Loucy (cell line): ENCODE data around the gene PKP4.

ENCODE experiments used
- H2AFZ ChIP-seq: fragments of 200-600 bp; sonication (generic); 2 replicates; pipeline ENCODE4 v1.6.0; 2016; ENCODE audit warnings: antibody characterized with exemption, mild to moderate bottlenecking, low read length, moderate library complexity
- H3F3A ChIP-seq: fragments of 200-600 bp; 2 replicates; pipeline ENCODE4 v1.6.0; 2016; ENCODE audit warnings: antibody characterized with exemption, low read depth, mild to moderate bottlenecking
- H3K27me3 ChIP-seq: fragments of 200-600 bp; sonication (generic); 2 replicates; pipeline ENCODE4 v1.6.1; 2014; ENCODE audit warnings: low read length, mild to moderate bottlenecking; ENCODE audit not compliant: insufficient read depth, poor library complexity, severe bottlenecking
- H3K36me3 ChIP-seq: fragments of 200-600 bp; sonication (generic); 2 replicates; pipeline ENCODE4 v1.6.1; 2016; ENCODE audit warnings: low read length; ENCODE audit not compliant: insufficient read depth
- H3K4me1 ChIP-seq: fragments of 200-600 bp; sonication (generic); 2 replicates; pipeline ENCODE4 v1.5.1; 2014; ENCODE audit warnings: low read length, mild to moderate bottlenecking; ENCODE audit not compliant: insufficient read depth, poor library complexity, severe bottlenecking
- H3K4me2 ChIP-seq: fragments of 200-600 bp; sonication (generic); 2 replicates; pipeline ENCODE4 v1.6.0; 2014; ENCODE audit warnings: antibody characterized with exemption, low read length, low read depth, mild to moderate bottlenecking; ENCODE audit not compliant: poor library complexity, severe bottlenecking
- H3K4me3 ChIP-seq: fragments of 200-600 bp; sonication (generic); 2 replicates; pipeline ENCODE4 v1.5.1; 2014; ENCODE audit warnings: low read length, mild to moderate bottlenecking, mixed read lengths; ENCODE audit not compliant: poor library complexity, severe bottlenecking
- H3K79me2 ChIP-seq: fragments of 200-600 bp; sonication (generic); 2 replicates; pipeline ENCODE4 v1.6.1; 2014; ENCODE audit warnings: low read length; ENCODE audit not compliant: insufficient read depth
- H3K9ac ChIP-seq: fragments of 200-600 bp; sonication (generic); 2 replicates; pipeline ENCODE4 v1.6.0; 2014; ENCODE audit warnings: mild to moderate bottlenecking, low read depth, low read length, moderate library complexity; ENCODE audit not compliant: poor library complexity, severe bottlenecking
- H3K9me2 ChIP-seq: fragments of 200-600 bp; sonication (generic); replicated peaks from 2 replicates; pipeline ENCODE4 v1.6.1; 2016; ENCODE audit warnings: low read depth, low read length, mixed read lengths
- H3K9me3 ChIP-seq: fragments of 200-600 bp; sonication (generic); 2 replicates; pipeline ENCODE4 v1.6.1; 2014; ENCODE audit warnings: mild to moderate bottlenecking, antibody characterized with exemption, low read length, low read depth; ENCODE audit not compliant: insufficient read depth
- H4K20me1 ChIP-seq: fragments of 200-600 bp; sonication (generic); 2 replicates; pipeline ENCODE4 v1.6.0; 2014; ENCODE audit warnings: antibody characterized with exemption, low read length, mild to moderate bottlenecking; ENCODE audit not compliant: insufficient read depth, poor library complexity, severe bottlenecking
- EZH2phosphoT487 ChIP-seq: fragments of 200-600 bp; IDR thresholded peaks from 2 replicates; pipeline ENCODE4 v1.6.1; 2018; ENCODE audit warnings: antibody characterized with exemption, mild to moderate bottlenecking, moderate library complexity, borderline replicate concordance
- TF ChIP-seq, protein P1 (sequence below): fragments of 200-600 bp; sonication (generic); conservative IDR thresholded peaks from 2 replicates; pipeline ENCODE4 v1.5.1; 2014; ENCODE audit warnings: mild to moderate bottlenecking, antibody characterized with exemption, low read length

The PKP4 gene

DNA sequence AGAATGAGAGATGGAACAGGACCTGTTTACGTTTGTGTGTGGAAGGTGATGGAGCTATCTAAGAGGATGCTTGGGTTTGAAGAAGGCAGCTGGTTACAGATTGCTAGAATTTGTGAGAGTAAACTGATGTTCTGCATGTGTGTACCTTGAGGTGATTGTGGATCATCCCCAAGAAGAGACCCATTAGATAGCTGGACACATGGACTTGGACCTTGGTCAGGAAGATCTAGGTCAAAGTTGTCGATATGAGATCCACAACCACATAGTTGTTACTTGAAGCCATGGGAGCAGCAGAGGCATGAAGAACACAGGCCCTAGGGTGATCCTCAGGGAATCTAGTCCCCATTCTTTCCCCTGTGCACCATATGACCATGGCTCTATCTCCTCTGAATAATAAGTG lies 101.0 kb downstream of the PKP4 start:
- H3K9me2 ChIP-seq, result no peaks in the 10 kb centered on the region
- no peaks in the 10 kb centered on the region for H3K79me2 ChIP-seq
- H3K9ac ChIP-seq, result no peak overlapping the region
- H3K27me3 ChIP-seq, result peaks cover 25% of the 10 kb centered on the region
- TF ChIP-seq, protein P1, sequence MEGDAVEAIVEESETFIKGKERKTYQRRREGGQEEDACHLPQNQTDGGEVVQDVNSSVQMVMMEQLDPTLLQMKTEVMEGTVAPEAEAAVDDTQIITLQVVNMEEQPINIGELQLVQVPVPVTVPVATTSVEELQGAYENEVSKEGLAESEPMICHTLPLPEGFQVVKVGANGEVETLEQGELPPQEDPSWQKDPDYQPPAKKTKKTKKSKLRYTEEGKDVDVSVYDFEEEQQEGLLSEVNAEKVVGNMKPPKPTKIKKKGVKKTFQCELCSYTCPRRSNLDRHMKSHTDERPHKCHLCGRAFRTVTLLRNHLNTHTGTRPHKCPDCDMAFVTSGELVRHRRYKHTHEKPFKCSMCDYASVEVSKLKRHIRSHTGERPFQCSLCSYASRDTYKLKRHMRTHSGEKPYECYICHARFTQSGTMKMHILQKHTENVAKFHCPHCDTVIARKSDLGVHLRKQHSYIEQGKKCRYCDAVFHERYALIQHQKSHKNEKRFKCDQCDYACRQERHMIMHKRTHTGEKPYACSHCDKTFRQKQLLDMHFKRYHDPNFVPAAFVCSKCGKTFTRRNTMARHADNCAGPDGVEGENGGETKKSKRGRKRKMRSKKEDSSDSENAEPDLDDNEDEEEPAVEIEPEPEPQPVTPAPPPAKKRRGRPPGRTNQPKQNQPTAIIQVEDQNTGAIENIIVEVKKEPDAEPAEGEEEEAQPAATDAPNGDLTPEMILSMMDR, result no peak
- TF ChIP-seq EZH2phosphoT487, result no peak
- H3K4me2 ChIP-seq, result no peak overlapping the region
- no peak overlapping the region for H2AFZ ChIP-seq
- no peaks in the 10 kb centered on the region for H3K4me1 ChIP-seq
- H3K36me3 ChIP-seq, result 0 out of 2 replicates have a peak, but pooled peaks cover 2% of the 10 kb centered on the region
- peaks cover 25% of the 10 kb centered on the region for H4K20me1 ChIP-seq
- H3K4me3 ChIP-seq, result no peak overlapping the region
- H3K9me3 ChIP-seq, result no peaks in the 10 kb centered on the region
- no peaks in the 10 kb centered on the region for H3F3A ChIP-seq

DNA sequence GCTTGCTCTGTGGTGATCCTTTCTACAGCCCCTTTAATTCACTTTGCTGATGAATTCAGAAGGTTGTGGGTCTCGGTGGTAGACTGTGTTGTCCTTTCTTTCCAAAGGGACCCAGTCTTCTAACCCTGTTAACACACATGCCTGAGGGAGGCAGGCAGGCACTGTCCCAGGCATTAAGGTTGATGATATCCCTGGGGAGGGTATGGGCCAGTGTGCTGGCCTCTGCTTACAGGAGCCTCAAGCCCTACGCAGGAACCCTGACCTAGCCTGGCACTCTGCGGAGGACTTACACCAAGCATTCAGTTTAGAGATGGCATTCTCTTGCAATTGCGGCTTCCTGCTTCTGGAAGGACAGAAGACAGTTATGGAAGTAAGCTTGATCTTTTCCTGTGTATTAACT lies 102.5 kb downstream of the PKP4 start:
- Histone ChIP-seq H3K4me2 (no peak overlapping the region), H3K27me3 (peaks cover 40% of the 10 kb centered on the region), H3K36me3 (0 out of 2 replicates have a peak, but pooled peaks cover 2% of the 10 kb centered on the region), H4K20me1 (peaks cover 27% of the 10 kb centered on the region), H3K9me3 (no peaks in the 10 kb centered on the region), H3F3A (no peaks in the 10 kb centered on the region), H3K4me3 (no peak overlapping the region), H3K4me1 (no peaks in the 10 kb centered on the region), H3K9me2 (no peaks in the 10 kb centered on the region), H2AFZ (no peak overlapping the region), H3K79me2 (no peaks in the 10 kb centered on the region), H3K9ac (no peak overlapping the region)
- TF ChIP-seq, protein P1, result no peak
- TF ChIP-seq EZH2phosphoT487, result no peak

DNA sequence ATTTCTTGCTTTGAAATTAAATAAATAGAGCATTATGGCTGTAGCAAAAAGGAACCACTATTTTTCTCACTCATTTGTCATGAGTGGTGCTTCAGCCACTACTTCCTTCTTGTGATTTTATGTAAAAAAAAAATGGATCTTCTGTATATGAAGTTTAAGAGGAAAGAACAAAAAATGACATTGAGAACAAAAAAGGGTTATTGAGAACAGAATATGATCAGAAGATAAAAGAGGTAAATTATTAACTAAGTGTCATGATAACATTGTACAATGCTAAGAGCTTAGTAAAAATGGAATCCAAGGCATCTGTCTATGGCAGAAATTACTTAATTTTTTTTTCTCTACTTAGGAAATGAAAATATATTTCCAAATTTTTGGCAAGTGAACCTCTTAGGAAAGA lies 103.5 kb downstream of the PKP4 start:
- TF ChIP-seq EZH2phosphoT487, result no peak
- TF ChIP-seq, protein P1, result no peak
- H2AFZ ChIP-seq, result no peak overlapping the region
- no peaks in the 10 kb centered on the region for H3F3A ChIP-seq
- peaks cover 50% of the 10 kb centered on the region for H3K27me3 ChIP-seq
- H3K4me3 ChIP-seq, result no peak overlapping the region
- no peaks in the 10 kb centered on the region for H3K79me2 ChIP-seq
- peaks cover 33% of the 10 kb centered on the region for H4K20me1 ChIP-seq
- no peak overlapping the region for H3K9ac ChIP-seq
- H3K9me2 ChIP-seq, result no peaks in the 10 kb centered on the region
- H3K4me2 ChIP-seq, result no peak overlapping the region
- H3K36me3 ChIP-seq, result 0 out of 2 replicates have a peak, but pooled peaks cover 2% of the 10 kb centered on the region
- no peaks in the 10 kb centered on the region for H3K4me1 ChIP-seq
- H3K9me3 ChIP-seq, result no peaks in the 10 kb centered on the region
